CD4-positive, alpha-beta T cell treated with Interleukin-2 at 100 ng/mL for 4 hours (primary cell): ENCODE data around the gene TMEM235.
"Not testable (repeated sequence)": the region's sequence is repeated elsewhere in the genome, so short reads cannot be mapped to it uniquely, and the experiment has no call there.

Experiments
- DNase-seq: peaks from one replicate; pipeline ENCODE4 v3.0.0-alpha.2; 2020; ENCODE audit warnings: low spot score

Gene TMEM235

DNA sequence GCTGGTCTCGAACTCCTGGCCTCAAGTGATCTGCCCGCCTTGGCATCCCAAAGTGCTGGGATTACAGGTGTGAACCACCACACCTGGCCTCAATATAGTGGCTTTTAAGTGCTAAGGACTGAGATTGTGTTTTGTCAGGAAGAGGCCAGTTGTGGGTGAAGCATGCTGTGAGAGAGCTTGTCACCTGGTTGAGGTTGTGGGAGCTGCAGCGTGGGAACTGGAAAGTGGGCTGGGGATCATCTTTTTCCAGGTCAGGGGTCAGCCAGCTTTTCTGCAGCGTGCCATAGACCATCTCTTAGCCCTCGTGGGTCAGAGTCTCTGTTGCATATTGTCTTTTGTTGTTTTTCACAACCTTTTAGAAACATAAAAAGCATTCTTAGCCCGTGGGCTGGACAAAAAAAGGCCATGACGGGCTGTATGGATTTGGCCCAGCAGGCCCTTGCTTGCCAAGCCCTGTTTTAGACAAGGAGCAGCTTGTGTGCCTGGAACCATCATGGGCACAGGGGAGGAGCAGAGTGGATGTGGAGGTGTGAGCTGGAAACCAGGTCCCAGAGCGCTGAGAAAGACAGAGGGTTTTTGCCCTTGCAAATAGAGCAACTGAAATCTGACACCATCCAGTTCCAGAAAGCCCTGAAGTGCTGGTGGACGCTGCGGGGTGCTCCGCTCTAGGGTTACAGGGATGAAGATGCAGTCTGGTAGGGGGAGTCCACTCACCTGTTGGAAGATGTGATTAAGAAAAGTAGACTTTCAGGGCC is 11.9 kb upstream of the TMEM235 start:
- no peak for DNase-seq

DNA sequence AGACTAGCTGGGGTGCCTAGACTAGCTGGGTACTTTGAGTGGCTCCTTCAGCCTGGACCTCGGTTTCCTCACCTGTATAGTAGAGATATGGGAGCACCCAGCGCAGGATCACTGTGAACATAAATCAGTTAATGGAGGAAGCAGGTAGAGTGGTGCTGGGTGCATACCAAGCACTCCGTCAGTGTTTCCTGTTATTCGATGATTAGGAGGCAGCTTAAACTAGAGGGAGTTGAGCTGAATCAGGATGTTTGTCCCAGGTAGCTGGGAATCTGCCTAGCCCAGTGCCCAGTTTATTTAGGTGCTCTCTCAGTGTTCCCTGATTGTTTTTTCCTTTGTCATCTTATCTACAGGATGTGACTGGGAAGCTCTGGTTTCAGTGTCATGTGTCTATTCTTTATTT is 8.4 kb upstream of the TMEM235 start:
- no peak for DNase-seq

DNA sequence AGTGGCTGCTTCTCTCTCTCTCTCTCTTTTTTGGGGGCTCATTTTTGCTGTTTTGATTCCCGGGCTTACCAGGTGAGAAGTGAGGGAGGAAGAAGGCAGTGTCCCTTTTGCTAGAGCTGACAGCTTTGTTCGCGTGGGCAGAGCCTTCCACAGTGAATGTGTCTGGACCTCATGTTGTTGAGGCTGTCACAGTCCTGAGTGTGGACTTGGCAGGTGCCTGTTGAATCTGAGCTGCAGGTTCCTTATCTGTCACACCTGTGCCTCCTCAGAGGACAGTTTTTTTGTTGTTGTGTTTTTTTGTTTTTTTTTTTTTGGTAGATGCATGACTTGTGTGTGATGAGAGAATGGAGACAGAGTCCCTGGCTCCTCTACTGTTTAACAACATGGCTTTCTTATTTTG is 7.7 kb upstream of the TMEM235 start:
- DNase-seq, result no peak

DNA sequence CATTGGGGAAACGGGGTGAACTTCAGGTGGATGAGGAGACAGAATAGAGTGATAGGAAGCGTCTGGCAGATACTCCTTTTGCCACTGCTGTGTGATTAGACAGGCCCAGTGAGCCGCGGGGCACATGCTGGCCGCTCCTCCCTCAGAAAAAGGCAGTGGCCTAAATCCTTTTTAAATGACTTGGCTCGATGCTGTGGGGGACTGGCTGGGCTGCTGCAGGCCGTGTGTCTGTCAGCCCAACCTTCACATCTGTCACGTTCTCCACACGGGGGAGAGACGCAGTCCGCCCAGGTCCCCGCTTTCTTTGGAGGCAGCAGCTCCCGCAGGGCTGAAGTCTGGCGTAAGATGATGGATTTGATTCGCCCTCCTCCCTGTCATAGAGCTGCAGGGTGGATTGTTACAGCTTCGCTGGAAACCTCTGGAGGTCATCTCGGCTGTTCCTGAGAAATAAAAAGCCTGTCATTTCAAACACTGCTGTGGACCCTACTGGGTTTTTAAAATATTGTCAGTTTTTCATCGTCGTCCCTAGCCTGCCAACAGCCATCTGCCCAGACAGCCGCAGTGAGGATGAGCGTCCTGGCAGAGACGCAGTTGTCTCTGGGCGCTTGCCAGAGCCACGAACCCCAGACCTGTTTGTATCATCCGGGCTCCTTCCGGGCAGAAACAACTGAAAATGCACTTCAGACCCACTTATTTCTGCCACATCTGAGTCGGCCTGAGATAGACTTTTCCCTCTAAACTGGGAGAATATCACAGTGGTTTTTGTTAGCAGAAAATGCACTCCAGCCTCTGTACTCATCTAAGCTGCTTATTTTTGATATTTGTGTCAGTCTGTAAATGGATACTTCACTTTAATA is 7.0 kb upstream of the TMEM235 start:
- DNase-seq, result no peak

DNA sequence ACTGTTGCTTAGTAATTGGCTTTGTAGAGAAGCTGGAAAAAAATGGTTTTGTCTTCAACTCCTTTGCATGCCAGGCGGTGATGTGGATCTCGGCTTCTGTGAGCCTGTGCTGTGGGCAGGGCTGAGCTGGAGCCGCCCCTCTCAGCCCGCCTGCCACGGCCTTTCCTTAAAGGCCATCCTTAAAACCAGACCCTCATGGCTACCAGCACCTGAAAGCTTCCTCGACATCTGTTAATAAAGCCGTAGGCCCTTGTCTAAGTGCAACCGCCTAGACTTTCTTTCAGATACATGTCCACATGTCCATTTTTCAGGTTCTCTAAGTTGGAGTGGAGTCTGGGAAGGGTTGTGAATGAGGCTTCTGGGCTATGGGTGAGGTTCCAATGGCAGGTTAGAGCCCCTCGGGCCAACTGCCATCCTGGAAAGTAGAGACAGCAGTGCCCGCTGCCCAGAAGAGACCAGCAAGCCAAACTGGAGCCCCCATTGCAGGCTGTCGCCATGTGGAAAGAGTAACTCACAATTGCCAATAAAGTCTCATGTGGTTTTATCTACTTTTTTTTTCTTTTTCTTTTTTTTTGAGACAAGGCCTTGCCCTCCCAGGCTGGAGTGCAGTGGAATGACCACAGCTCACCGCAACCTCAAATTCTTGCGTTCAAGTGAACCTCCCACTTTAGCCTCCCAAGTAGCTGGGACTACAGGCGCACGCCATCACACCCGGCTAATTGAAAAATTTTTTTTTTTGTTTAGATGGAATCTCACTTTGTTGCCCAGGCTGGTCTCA is 6.2 kb upstream of the TMEM235 start:
- DNase-seq, result no peak

DNA sequence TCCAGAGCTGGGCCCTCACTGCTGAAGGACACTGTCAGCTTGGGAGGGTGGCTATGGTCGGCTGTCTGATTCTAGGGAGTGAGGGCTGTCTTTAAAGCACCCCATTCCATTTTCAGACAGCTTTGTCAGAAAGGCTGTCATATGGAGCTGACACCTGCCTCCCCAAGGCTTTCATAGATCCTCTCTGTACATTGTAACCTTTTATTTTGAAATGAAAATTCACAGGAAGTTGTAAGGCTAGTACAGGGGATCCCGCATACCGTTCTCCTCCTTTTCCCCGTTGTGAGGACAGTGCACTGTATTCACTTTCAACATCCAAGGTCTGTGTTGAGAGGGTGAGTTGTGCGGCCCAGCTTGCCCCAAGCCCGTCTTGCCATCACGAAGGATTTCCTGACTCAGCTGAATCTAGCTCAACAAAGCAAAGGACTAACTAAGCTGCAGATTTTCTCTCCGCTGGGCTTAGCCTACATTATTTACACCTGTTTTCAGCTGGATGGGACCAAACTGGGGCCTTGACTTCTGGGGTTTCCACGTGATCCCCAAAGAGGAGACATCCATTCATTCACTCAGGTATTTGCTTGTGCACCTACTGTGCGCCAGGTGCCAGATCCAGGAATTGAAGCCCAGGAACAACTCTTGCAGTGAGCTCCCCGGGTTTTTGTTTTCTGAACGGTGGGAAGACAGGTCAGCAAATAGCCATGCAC is 5.2 kb upstream of the TMEM235 start:
- no peak for DNase-seq

DNA sequence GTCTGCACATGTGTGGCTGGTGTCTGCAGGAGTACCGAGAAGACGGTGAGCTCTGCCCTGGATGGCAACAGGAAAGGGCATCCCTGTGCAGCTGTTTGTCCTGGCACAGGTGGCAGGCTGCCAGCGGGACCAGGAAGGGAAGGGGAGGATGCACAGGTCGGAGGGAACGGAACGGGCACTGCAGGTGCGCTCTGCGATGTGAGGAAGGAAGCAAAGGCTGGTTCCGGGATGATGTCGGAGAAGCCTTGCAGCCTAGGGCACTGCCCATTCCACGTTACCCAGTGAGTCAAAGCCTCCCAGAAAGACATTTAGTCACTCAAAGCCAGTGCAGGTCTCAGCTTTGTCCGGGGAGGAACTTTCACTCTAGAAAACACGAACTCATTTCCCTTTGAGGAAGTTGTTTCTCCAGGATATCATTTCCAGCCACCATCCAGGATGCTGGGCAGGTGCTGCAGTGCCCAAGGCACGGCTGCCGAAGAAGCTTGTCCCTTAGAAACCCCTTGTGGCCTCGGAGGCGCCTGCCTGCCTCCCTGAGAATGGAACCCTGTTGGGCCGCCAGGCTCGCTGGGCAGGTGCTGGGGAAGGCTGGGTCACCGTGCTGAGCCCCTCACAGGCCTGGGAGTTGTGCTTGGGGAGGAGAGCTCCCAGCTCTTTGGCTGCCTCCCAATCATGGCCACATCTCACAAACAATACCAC is 4.5 kb upstream of the TMEM235 start:
- DNase-seq, result no peak

DNA sequence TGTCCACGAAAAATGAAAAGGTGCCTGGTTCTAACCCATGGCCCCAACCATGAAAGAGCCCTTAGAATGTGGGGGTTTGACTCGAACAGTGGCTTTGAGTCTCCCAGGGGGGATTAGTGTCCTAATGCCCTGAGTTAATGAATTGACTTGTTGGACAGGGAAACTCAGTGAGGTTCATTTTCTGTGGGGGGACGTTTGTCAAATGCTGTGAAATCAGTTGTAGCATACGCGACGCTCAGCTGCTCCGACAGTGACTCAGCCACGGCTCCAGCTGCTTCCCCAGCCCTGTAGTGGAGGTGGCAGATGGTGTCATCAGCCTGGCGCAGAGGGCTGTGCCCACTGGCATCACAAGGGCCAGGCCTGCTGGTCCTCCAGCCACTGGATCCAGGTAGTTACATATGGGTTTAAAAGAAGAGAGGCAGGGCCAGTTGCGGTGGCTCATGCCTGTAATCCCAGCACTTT is 3.9 kb upstream of the TMEM235 start:
- DNase-seq, result no peak

DNA sequence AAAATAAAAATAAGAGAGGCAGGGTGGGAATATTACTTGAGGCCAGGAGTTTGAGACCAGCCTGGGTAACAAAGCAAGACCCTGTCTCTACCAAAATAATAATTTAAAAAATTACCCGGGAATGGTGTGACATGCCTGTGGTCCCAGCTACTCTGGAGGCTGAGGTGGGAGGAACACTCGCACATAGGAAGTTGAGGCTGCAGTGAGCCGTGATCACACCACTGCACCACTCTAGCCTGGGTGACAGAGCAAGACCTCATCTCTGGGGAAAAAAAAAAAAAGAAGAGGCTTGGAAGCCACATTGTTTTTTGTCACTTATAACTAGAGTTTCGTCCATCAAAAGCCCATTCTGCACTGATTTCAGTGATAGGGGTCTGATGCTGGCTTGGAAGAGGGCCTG is 3.3 kb upstream of the TMEM235 start:
- no peak for DNase-seq

DNA sequence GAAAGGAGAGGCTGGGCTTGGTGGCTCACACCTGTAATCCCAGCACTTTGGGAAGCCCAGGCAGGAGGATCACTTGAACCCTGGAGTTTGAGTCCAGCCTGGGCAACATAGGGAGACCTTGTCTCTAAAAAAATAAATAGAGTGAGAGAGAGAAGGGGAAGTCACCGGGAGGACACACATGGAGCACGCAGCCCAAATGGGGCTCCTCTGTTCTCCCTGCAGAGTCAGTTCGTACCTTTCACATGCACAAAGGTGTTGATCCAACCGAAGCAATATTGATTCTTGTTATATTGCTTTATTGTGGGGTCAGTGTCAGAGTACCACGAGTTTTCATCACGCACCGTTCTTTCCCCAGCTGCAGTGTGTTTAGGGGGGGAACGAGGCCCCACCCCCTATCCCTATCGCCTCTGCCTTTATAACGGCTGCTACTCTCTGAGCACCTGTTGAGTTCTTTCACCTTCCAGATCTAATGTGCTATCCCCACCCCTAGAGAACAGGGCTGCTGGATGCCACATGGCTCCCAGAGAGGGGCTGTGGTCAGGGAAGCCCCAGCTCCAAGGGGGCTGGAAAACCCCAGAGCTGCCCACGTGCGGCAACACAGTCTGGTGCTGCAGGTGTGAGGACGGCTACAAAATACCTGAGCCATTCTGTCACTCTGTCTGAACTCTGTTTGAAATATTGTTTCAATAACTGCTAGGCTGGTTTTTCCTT is 1.0 kb upstream of the TMEM235 start:
- DNase-seq, result no peak

DNA sequence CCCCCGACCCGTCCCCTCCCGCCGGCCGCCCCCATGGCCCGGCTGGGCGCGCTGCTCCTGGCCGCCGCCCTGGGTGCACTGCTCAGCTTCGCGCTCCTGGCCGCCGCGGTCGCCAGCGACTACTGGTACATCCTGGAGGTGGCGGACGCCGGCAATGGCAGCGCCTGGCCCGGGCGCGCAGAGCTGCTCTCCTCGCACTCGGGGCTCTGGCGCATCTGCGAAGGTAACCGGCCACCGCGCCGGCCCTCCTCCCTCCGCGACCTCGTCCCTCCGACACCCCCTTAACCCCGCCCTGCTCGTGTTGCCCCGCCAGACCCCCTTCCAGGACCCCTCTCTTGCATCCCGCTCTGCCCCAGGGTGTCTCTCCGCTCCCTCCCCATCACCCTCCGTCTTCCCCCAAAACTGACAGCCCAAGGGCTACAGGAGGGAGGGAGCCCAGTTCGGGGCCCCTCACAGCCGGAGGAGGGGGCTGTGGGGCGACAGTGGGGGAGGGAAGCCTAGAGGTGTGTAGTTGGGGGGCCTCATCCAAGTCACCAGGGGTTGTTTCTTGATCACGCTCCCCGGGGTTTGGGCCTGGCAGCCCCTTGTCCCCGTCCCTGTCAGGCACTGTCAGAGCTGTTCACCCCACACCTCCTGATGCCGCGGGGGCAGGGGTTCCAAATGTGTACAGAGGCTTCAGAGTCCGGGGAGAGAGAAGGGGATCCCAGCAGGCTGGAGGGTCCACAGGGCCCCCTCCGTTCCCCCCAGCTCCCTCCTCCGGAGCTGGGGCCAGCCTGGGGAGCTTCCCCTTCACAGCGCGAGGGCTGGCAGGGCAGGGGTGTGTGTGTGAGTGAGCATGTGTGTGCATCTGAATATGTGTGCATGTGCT is 794 bp downstream of the TMEM235 start:
- DNase-seq, result no peak

DNA sequence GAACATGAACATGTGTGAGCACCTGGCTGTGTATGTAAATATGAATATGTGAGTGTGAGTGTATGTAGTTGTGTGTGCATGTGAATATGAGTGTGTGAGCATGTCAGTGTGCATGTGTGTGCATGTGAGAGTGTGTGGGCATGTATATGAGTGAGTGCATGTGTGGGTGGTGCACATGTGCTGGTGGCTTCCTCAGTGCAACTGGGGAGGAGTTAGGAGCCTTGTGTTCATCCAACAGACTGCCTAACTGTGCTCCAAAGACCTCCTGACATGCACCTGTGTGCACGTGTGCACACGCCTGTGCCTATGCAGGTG is 1.4 kb downstream of the TMEM235 start:
- DNase-seq, result no peak

DNA sequence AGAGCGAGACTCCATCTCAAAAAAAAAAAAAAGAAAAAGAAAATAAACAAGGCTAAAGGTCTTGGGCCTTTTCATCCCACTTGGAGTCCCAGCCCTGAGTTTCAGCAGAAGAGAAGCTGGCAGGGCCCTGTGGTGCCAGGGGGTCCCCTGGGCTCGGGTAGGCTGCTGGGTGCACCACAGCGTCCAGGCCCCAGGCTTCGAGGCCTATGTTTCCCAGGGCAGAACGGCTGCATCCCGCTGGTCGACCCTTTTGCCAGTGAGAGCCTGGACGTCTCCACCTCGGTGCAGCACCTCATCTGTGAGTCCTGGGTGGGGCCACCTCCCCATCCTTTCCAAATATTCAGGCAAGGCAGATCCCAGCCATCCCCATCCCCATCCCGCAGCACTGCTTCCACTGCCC is 2.2 kb downstream of the TMEM235 start:
- DNase-seq, result no peak

DNA sequence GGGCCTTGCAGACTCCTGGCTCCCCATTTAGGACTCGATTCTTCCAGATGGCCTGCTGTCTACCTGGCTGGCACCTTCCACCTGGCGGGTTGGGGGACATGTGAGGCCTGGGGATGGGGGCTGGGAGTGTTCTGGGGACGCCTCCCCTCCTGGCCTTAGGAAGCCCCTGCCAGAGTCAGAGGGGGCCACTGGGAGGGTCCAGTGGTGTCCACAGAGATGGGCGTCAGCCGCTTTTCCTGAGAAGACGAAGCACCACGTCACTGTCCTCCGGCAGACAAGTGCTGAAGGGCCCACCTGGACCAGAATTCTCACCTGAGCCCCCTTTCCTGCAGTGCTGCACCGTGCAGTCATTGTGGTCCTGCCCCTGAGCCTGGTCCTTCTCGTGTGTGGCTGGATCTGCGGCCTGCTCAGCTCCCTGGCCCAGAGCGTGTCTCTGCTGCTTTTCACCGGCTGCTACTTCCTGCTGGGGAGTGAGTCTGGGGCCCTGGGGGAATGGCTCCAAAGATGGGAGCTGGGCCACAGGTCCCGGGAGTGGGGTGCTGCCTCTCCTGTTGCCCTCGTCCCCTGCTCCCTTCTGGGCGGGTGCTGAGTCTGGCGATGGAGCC is 2.9 kb downstream of the TMEM235 start:
- no peak for DNase-seq

DNA sequence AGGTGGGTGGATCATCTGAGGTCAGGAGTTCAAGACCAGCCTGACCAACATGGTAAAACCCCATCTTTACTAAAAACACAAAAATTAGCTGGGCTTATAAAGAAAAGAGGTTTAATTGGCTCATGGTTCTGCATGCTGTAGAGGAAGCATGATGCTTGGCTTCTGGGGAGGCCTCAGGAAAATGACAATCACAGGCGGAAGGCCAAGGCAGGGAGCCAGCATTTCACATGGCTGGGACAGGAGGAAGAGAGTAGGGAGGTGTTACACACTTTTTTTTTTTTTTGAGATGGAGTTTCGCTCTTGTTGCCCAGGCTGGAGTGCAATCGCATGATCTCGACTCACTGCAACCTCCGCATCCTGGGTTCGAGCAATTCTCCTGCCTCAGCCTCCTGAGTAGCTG is 3.6 kb downstream of the TMEM235 start:
- DNase-seq, result not testable (repeated sequence)

DNA sequence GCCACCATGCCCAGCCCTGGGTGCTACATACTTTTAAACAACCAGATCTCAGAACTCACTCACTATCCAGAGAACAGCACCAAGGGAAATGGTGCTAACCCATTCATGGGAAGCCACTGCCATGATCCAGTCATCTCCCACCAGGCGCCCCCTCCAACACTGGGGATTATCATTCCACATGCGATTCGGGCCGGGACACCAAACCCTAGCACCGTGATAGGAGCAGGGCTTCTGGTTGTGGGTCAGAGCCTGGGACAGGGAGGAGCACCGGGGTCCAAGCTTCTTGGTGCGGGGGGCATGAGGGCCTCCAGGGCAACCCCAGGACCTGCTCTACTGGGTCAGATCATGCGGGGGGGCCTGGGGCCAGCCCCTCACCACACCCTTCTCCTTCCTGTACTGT is 4.5 kb downstream of the TMEM235 start:
- DNase-seq, result no peak

DNA sequence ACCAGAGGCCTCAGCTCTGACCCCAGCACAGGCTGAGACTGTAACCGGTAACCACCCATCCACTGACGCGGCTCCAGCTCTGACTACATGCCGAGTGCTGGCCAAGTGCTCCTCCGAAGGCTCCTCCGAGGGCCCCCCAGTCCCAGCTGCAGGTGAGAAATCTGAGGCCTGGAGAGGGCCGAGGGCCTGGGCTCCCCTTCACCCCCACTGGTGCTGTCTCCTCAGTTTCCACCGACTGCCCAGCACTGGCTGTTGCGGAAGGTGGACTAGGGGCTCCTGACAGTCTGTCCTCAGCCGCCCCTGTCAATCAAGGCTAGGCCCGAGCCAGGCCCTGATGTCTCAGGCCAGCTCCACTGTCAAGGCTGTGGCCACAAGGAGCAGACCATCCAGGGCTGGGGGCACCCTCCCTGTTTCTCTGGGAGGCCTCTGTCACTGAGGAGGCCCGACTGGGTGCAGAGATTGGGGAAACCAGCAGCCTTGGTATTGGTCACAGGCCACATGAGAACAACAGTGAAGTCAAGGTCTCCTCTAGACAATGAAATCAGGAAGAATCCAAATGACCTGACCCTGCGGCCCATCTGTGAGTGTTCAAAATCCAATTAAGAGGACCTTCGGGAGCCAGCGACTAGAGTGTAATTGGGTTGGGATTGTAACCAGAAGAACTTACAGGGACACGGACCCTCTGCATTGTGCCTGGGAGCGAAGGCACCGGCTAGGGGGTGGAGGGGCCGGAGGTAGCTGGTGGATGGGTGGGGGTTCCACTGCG is 5.1 kb downstream of the TMEM235 start:
- no peak for DNase-seq

DNA sequence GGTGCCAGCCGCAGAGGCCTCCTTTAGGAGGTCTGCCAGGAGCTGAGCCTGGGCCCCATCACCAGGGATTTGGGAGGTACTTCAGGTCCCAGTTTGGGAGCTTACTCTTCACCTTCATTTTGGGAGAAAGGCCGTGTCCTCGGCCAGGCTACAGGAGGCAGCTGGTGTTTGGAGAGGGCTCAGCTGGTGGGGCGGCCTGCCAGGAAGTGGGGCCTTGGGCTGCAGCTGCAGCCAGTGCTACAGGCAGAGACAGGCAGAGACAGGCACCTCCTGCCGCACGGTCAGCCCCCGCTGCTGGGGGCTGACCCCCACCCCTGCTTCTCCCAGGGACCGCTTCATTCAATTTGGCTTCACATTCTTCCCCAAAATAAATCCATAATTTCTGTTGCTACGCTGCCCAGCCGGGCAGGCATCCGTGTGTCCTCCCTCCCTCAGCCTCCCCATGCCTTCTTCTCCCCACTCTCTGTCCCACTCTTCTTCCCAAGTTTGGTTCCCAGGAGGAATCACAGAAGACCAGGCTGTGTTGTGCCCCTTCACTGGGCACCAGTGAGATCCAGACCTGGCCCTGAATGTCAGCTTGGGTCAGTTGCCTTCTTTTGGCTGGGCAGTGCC is 6.1 kb downstream of the TMEM235 start:
- DNase-seq, result no peak
